ENCODE results near the gene GPER1.

DNA sequence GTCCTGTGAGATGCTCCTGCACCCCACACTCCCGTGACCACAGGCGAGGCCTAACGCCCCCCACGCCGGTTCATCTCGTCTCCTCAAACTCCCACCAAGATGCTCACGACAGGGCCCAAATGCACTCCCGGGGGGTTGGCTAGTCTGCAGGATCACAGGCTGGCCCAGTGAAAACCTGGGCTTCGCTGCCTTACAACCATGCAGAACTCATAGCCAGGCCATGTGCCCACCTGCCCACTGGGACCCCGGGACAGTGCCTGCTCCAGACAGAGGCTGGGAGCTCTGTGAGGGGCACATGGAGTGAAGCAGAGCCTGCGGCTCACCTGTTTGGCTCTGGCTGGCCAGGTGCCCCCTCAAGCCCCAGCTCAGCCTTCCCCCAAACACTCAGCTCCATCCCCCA, 9.4 kb upstream of the GPER1 start:
- no peak for TF ChIP-seq EZH2 (IDR thresholded peaks at IDR 0.05; ENCODE audit: low read length, unreplicated experiment)
- TF ChIP-seq, protein P1, sequence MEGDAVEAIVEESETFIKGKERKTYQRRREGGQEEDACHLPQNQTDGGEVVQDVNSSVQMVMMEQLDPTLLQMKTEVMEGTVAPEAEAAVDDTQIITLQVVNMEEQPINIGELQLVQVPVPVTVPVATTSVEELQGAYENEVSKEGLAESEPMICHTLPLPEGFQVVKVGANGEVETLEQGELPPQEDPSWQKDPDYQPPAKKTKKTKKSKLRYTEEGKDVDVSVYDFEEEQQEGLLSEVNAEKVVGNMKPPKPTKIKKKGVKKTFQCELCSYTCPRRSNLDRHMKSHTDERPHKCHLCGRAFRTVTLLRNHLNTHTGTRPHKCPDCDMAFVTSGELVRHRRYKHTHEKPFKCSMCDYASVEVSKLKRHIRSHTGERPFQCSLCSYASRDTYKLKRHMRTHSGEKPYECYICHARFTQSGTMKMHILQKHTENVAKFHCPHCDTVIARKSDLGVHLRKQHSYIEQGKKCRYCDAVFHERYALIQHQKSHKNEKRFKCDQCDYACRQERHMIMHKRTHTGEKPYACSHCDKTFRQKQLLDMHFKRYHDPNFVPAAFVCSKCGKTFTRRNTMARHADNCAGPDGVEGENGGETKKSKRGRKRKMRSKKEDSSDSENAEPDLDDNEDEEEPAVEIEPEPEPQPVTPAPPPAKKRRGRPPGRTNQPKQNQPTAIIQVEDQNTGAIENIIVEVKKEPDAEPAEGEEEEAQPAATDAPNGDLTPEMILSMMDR (conservative IDR thresholded peaks at IDR 0.05; ENCODE audit: low read depth, low read length), result no peak
- TF ChIP-seq EZH2phosphoT487 (IDR thresholded peaks at IDR 0.05; ENCODE audit: borderline replicate concordance, low read length), result no peak

All from PC-3 (cell line).